Nephron progenitor cell (in vitro differentiated cells): Measurements from ENCODE around the gene TIMM50.
A peak's percentile ranks its signal among the peaks of the same experiment; 100 is the strongest.

Experiments
- DNase-seq: peaks from one replicate; pipeline ENCODE4 v3.0.0; 2021
- H3K27ac Mint-ChIP-seq: 2 replicates; pipeline ENCODE4 v1.8.0; 2021; ENCODE audit warnings: mild to moderate bottlenecking, moderate library complexity, mixed read lengths
- H3K27me3 Mint-ChIP-seq: 2 replicates; pipeline ENCODE4 v1.8.0; 2021; ENCODE audit warnings: mild to moderate bottlenecking, low read depth, mixed read lengths; ENCODE audit not compliant: poor library complexity
- H3K36me3 Mint-ChIP-seq: 2 replicates; pipeline ENCODE4 v1.8.0; 2021; ENCODE audit warnings: low read depth, mixed read lengths
- H3K4me1 Mint-ChIP-seq: 2 replicates; pipeline ENCODE4 v1.8.0; 2021; ENCODE audit warnings: mixed read lengths
- H3K4me3 Mint-ChIP-seq: 2 replicates; pipeline ENCODE4 v1.8.0; 2021; ENCODE audit warnings: mild to moderate bottlenecking, moderate library complexity, mixed read lengths
- H3K9me3 Mint-ChIP-seq: 2 replicates; pipeline ENCODE4 v1.8.0; 2021; ENCODE audit warnings: mild to moderate bottlenecking, moderate library complexity, mixed read lengths
- TF ChIP-seq, protein P1 (sequence below): fragments of 200-600 bp; sonication (generic); IDR thresholded peaks from 2 replicates; pipeline ENCODE4 v1.5.0; 2021; ENCODE audit warnings: antibody characterized with exemption

The TIMM50 gene

DNA sequence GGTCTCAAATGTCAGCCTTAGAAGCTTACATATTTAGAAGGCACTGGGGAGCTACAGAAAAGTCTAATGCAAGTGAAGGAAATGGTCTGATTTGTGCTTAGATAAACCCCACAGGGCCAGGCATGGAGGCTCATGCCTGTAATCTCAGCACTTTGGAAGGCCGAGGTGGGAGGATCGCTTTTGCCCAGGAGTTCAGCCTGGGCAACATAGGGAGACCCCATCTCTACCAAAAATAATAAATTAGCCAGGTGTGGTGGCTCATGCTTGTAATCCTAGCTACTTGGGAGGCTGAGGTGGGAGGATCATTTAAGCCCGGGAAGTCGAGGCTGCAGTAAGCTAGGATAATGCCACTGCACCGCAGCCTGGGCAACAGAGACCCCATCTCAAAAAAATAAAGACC, 15.4 kb downstream of the TIMM50 start:
- peaks cover 3% of the 10 kb centered on the region for H3K27me3 Mint-ChIP-seq
- no peak for DNase-seq
- H3K36me3 Mint-ChIP-seq, result peaks cover 10% of the 10 kb centered on the region
- H3K4me1 Mint-ChIP-seq, result peaks cover 31% of the 10 kb centered on the region
- no peak overlapping the region for H3K27ac Mint-ChIP-seq
- H3K4me3 Mint-ChIP-seq, result no peak overlapping the region
- no peaks in the 10 kb centered on the region for H3K9me3 Mint-ChIP-seq
- TF ChIP-seq, protein P1, sequence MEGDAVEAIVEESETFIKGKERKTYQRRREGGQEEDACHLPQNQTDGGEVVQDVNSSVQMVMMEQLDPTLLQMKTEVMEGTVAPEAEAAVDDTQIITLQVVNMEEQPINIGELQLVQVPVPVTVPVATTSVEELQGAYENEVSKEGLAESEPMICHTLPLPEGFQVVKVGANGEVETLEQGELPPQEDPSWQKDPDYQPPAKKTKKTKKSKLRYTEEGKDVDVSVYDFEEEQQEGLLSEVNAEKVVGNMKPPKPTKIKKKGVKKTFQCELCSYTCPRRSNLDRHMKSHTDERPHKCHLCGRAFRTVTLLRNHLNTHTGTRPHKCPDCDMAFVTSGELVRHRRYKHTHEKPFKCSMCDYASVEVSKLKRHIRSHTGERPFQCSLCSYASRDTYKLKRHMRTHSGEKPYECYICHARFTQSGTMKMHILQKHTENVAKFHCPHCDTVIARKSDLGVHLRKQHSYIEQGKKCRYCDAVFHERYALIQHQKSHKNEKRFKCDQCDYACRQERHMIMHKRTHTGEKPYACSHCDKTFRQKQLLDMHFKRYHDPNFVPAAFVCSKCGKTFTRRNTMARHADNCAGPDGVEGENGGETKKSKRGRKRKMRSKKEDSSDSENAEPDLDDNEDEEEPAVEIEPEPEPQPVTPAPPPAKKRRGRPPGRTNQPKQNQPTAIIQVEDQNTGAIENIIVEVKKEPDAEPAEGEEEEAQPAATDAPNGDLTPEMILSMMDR, result no peak

DNA sequence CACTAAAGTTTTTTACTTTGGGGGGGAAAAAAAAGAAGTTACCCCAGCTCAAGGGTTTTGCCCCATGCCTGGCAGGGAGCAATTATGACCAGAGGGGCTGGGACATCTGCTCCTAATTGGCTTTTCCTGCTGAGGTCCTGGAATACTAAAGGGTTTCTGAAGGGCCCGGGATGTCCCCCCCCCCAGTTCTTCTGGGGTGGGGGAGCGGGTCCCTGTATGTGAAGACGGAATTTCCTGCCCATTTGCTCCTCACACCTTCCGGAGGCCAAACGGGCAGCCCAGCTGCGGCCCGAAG, 17.0 kb downstream of the TIMM50 start:
- no peak for DNase-seq
- TF ChIP-seq, protein P1, result no peak
- H3K27me3 Mint-ChIP-seq, result peaks cover 3% of the 10 kb centered on the region
- H3K27ac Mint-ChIP-seq, result no peak overlapping the region
- H3K9me3 Mint-ChIP-seq, result no peaks in the 10 kb centered on the region
- peaks cover 31% of the 10 kb centered on the region for H3K4me1 Mint-ChIP-seq
- peak overlapping the region; percentile 42 for H3K4me3 Mint-ChIP-seq
- H3K36me3 Mint-ChIP-seq, result peaks cover 17% of the 10 kb centered on the region

DNA sequence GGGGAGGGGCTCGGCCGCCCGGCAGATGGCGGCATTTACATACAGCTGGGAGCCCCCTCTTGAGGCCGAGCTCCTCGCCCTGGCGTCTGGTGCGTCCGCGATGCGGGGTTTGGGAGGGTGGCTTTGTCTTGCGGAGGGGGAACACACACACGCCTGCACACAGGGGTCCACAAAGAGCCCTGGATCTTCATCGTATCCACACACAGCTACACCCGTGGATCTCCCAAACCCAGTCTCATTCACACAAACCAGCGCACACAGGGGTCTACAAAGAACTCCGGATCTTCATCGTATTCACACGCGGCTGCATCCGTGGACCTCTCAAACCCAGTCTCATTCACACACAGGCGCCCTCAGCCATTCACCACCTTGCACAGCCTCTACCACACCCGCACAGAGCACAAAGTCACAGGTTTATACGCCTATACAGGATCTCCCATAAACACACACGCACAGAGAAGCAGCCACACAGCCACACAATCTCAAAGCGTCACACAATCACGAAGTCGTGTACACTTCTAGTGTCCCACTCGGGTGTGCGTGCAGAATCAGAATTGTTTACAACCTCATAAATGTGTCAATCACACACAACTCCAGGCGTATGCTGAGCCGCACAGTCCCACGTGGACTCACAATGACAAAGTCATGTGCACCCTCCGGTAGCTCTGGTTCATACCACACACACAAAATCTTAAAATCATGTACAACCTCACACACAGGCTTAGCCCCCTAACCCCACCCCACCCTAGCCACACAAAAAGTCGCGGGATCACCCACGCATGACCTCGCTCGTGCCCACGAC, 17.6 kb downstream of the TIMM50 start:
- peak overlapping the region; percentile 93 for H3K4me3 Mint-ChIP-seq
- TF ChIP-seq, protein P1, result peak; percentile 23
- peaks cover 3% of the 10 kb centered on the region for H3K27me3 Mint-ChIP-seq
- H3K9me3 Mint-ChIP-seq, result no peaks in the 10 kb centered on the region
- H3K27ac Mint-ChIP-seq, result peak overlapping the region; percentile 86
- DNase-seq, result peak; percentile 78
- H3K36me3 Mint-ChIP-seq, result peaks cover 13% of the 10 kb centered on the region
- peaks cover 32% of the 10 kb centered on the region for H3K4me1 Mint-ChIP-seq

DNA sequence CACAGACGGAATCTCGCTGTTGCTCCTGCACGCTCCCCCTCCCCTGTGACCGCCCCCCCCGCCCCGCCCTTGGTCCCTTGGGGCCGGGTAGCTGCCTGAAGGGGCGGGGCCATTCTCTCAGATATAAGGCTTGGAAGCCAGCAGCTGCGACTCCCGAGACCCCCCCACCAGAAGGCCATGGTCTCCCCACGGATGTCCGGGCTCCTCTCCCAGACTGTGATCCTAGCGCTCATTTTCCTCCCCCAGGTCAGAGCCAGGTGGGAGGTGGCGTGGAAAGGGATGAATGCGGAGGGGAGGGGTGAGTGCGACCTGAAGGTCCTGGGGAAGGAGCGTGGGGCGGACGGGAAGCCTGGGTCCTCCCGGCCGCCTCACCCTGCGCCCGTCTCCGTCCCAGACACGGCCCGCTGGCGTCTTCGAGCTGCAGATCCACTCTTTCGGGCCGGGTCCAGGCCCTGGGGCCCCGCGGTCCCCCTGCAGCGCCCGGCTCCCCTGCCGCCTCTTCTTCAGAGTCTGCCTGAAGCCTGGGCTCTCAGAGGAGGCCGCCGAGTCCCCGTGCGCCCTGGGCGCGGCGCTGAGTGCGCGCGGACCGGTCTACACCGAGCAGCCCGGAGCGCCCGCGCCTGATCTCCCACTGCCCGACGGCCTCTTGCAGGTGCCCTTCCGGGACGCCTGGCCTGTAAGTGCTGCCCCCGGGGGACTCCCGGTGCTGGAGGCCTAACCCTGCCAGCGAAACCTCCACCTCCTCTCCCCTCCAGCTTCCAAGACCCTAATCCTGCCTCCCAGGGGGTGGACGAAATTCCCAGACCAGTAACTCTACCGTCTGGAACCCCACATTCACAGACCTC, 18.4 kb downstream of the TIMM50 start, which contains the start of gene DLL3:
Gene DLL3, plus strand, starts transcription at position 150 of the 845 bp plus-strand sequence. Its CDS starts 28 bp downstream, at position 178.
- Mint-ChIP-seq H3K27me3 (peaks cover 3% of the 10 kb centered on the region), H3K4me3 (peak within 1 kb of the TSS; percentile 93), H3K36me3 (peaks cover 19% of the 10 kb centered on the region), H3K4me1 (peaks cover 38% of the 10 kb centered on the region), H3K9me3 (no peaks in the 10 kb centered on the region), H3K27ac (peak within 1 kb of the TSS; percentile 86)
- DNase-seq, result peak; percentile 67
- TF ChIP-seq, protein P1, result no peak

DNA sequence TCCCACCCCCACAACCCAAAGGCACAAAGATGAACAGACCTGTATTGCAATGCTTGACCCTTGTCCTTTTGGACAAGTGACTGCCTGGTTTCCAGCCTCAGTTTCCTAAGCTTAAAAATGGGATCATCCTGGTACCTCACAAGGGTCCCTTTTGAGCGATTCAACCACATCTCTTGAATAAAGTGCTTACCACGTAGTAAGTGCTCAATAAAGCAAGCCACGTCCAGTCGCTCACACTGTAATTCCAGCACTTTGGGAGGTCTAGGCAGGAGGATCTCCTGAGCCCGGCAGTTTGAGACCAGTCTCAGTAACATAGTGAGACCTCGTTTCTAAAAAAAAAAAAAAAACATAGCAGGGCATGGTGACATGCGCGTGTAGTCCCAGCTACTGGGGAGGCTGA, 19.3 kb downstream of the TIMM50 start:
- H3K4me3 Mint-ChIP-seq, result peak overlapping the region; percentile 93
- H3K27me3 Mint-ChIP-seq, result peaks cover 8% of the 10 kb centered on the region

More for the DNA sequence above, 19.3 kb downstream of the TIMM50 start:
- Mint-ChIP-seq H3K4me1 (peaks cover 33% of the 10 kb centered on the region), H3K36me3 (peaks cover 25% of the 10 kb centered on the region), H3K9me3 (no peaks in the 10 kb centered on the region), H3K27ac (no peak overlapping the region)
- TF ChIP-seq, protein P1, result no peak
- no peak for DNase-seq
